ENCODE data around the gene DOCK4.

DOCK4 gene

GRCh38 chr7:112049555-112050249, 156.5 kb downstream of the DOCK4 start:
- DNase-seq (ENCODE audit: low spot score): no peak

- no peak for DNase-seq (ENCODE audit: low spot score)
Observed at GRCh38 chr7:112047421-112047820, 158.8 kb downstream of the DOCK4 start.

GRCh38 chr7:112045222-112045621, 161.0 kb downstream of the DOCK4 start:
- no peak for DNase-seq (ENCODE audit: low spot score)

GRCh38 chr7:112042631-112043030, 163.6 kb downstream of the DOCK4 start:
- no peak for DNase-seq (ENCODE audit: low spot score)

DNA sequence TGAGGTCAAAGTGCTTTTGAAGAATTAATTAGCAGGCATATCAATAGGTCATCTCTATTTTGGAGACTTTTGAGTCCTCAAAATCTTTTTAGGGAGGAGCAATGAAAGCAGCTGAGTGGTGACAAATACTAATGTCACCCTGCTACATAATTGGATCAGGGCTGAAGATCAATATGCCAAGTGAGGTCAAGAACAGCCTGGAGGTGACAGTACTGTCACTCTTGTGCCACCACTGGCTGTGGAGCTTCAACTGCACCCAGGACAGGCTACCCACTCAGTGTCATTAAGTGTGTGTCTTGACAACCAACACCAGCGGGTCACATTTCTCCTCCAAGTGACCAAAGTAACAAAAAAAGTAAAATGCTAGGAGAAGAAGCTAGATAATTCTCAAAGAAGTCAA, 167.8 kb downstream of the DOCK4 start:
- no peak for DNase-seq (ENCODE audit: low spot score)

DNA sequence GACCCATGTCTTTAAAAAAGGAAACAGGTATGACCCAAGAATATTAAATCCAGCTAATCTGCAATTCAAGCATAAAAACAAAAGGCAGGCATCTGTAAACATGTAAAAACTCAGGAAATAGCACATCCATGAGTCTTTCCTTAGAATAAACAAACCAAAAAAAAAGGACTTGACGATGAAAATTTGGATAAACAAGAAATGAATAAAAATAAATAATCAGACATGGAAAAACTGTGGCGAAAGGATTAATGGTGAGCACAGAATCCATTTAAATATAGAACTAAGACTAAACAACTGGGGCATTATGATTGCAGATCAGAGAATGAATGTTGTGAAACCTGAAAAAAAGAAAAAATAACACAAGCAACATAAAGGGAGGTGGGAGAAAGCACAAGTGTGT, 170.1 kb downstream of the DOCK4 start:
- no peak for DNase-seq (ENCODE audit: low spot score)

DNA sequence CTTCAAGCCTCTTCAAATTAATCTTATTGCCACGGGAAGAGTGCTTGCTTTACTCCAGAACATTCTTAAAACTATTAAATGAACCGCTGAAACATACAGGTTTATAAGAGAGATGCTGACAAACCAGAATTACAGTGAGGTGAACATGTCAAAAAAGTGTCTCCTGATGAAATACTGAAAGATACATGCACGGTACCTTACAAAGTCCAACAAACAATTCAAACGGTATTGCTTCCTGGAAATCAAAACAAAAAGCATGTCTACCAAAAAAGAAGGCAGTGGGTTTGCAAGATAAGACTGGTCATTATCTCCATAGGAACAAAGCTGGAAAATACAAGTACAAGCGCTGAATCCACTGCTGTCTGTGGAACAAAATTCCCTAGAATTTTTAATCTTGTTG, 174.5 kb downstream of the DOCK4 start:
- DNase-seq (ENCODE audit: low spot score): no peak

DNA sequence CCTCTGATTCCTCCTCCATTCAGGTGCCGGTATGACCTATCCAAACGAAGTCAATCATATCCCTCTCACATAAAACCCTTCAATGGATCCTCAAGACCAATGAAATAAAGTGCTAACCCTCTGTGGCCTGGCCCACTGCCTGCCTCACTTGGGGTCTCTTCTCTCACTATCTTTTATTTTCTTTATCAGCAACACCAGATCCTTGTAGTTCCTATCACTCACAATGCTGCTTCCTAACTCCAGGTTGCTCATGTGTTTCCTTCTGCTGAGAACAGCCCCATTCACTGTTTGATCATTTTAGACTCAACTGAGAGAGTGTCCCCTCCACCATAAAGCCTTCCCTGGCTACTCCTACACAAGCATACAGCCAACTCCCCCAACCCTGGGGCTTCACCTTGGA, 180.6 kb downstream of the DOCK4 start:
- no peak for DNase-seq (ENCODE audit: low spot score)

DNA sequence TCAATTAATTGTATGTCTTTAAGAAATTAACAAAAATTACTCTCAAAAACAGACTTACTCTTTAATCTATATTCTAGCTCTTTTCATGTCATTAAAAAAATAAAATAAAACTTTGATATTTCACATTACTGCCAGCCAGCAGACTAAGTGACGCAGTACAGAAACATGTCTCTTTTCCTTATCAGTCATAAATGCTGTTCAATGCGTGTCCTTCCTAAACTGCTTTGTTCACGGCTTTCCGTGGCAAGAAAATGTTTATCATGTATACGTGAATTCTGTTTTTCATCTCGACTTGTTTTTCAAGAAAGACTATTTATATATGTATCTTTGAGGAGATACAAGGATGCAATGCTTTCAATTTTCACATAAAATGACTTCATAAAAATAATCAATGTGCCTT, 182.4 kb downstream of the DOCK4 start:
- no peak for DNase-seq (ENCODE audit: low spot score)

DNA sequence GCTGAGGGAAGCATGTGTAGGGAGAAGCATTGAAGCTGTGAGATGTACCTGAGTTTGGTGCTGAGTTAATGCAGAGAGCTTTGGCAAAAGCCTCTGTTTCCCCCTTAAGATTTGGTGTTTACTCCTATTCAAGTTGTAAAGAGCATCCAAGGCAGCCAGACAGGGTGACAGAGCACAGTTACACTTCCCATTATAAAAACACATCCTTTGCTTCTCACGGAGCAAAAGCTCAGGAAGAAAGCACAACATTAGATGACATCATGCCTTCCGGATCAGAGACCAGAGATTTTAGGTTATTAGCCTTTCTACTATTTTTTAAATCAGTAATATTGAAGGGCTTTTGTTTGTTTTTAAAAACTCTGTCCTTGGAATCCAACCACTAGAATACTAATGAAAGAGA, 182.9 kb downstream of the DOCK4 start:
- DNase-seq (ENCODE audit: low spot score): no peak

- DNase-seq (ENCODE audit: low spot score): no peak
Observed at GRCh38 chr7:112022128-112022527, 184.1 kb downstream of the DOCK4 start.

GRCh38 chr7:112021379-112022044, 184.7 kb downstream of the DOCK4 start:
- DNase-seq (ENCODE audit: low spot score): no peak

DNA sequence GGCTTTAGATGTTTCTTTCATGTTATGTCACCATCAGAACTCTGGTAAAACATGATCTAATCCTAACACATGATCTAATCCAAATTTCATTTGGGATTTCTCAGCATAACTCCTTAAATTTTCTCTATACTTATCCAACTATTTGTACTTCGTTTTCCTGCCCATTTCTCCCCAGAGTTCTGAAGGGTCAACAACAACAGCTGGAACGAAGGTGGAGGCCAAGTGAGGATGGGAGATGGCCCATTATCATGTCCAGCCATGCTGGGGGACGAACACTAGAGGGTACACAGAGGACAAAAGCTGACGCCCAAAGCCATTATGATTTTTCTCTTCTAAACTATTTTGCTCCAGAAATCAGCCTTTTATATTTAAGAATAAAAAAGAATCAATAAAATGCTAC, 185.4 kb downstream of the DOCK4 start:
- no peak for DNase-seq (ENCODE audit: low spot score)

- DNase-seq (ENCODE audit: low spot score): no peak
Observed at GRCh38 chr7:112019932-112020331, 186.3 kb downstream of the DOCK4 start.

DNA sequence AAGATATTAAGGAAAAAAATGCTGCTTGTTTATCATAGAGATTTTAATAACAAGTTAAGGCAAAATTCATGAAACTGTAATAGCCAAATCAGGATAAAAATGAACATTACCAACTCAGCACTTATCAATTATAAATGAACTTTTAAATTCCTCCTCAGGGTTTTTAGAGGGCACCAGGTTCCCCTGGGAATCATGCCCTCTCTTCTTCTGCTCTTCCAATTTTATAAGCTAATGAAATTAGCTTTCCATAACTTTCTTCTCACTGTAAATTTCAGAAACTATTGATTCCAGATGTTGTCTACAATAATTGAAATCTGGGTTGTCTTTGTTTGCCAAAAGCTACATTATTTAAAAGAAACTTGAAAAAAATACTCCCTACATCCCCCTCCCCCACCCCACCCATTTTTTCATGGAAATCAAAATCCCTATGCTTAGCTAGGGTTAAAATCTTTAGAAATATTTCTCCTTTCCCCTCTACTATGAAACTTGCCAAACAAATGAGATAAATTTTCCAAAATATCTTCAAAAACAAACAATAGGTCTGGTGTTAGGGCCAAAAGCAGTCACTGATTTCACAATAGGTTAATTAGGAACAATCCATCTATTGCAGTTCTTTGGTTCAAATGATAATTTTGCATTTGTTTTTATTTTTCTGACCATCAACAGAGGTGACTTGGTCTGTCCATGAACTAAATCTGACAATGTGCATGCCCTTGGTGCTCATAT, 187.7 kb downstream of the DOCK4 start:
- no peak for DNase-seq (ENCODE audit: low spot score)

DNA sequence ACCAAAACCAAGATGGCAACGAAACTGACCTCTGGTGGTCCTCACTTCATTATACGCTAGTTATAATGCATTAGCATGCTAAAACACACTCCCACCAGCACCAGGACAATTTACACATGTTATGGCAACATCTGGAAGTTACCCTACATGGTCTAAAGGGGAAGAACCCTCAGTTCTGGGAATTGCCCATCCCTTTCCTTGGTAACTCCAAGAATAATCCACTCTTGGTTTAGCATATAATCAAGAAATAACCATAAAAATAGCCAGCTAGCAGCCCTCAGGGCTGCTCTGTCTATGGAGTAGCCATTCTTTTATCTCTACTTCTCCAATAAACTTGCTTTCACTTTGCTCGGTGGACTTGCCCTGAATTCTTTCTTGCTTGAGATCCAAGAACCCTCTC, 191.1 kb downstream of the DOCK4 start:
- no peak for DNase-seq (ENCODE audit: low spot score)

- no peak for DNase-seq (ENCODE audit: low spot score)
Observed at GRCh38 chr7:112014347-112014746, 191.9 kb downstream of the DOCK4 start.

- no peak for DNase-seq (ENCODE audit: low spot score)
Observed at GRCh38 chr7:112013274-112013673, 192.9 kb downstream of the DOCK4 start.

DNA sequence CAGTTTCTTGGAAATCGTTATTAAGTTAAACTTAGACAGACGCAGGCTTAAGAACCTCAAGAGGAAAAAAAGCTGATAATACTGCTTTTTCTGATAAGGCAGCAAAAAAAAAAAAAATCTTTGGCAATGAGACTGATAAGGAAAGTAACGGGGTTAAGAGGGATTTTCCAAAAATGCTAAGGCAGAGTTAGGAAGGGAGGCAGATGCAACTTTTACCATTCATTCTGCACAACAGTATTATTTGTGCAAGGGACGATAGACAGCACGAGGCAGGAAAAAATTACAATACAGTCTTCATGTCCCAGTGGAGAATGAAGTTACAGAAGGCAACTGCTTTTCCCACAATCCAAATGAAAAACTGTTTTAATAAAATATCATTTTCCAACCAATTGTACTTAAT, 194.0 kb downstream of the DOCK4 start:
- DNase-seq (ENCODE audit: low spot score): no peak

- no peak for DNase-seq (ENCODE audit: low spot score)
Observed at GRCh38 chr7:112010994-112011393, 195.2 kb downstream of the DOCK4 start.

DNA sequence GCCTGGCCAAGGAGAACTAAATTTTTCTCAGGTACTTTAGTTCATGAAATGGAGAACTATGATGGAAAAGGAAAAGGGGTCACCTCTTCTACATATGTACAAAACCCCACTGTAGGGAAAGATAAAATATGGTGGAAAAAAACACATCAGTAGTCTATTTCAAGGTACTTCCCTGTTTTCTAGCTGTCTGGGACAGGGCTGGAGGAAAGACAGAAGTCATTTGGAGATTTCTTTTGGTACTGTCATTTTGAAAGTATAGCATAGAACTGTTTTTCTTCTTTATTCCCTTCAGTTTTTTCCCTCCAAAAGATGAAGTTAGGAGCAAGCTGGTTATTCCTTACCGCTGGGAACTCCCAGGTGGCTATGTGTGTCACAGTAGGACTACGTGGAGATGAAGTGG, 196.1 kb downstream of the DOCK4 start:
- no peak for DNase-seq (ENCODE audit: low spot score)

DNA sequence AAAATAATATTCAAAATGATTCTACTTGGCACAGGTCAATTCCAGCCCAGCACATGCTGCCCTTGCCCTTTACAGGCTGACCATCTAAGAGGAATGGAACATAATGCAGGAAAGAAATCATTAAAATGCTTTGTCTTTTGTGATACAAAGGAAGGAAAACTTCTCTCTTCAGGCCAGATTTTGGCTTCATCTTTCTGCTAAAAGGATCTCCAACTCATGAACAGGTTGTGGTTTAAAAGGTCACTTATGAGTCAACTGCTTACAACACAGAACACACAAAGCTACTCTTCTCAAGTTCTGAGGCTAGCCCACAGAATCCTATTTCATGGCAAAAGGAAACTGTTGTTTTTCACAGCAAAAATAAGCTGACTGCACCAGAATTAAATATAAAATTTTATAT, 197.1 kb downstream of the DOCK4 start:
- no peak for DNase-seq (ENCODE audit: low spot score)

GRCh38 chr7:112007185-112007584, 199.0 kb downstream of the DOCK4 start:
- no peak for DNase-seq (ENCODE audit: low spot score)

All from left forelimb (tissue), 1 donor.